Stimulated activated CD4-positive, alpha-beta T cell treated with anti-CD3 and anti-CD28 coated beads, Interleukin-2, amount 100 ng/mL, for 4 hours (primary cell): ENCODE measurements around the gene ANKS6.
"Not testable (repeated sequence)": the region's sequence is repeated elsewhere in the genome, so short reads cannot be mapped to it uniquely, and the experiment has no call there.

Experiments
- DNase-seq: peaks from one replicate; pipeline ENCODE4 v3.0.0-alpha.2; 2020; ENCODE audit warnings: low read depth

ANKS6 gene

DNA sequence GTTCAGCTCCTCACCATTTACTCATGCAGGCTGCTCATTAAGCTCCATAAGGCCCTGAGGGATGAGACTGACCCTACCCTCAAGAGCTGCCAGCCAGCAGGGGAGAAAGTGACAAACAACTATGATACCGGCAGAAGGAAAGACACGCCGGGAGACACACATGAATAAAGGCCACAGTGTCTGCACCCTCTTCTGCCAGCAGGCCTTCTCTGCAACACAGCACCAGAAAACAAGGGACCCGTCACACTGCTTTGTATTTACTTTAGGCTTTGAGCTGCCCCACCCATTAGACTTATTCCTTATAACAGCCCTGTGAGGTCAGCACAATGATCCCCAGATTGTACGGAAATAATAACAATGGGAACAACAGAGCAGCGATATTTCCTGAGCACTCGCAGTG is 94.8 kb downstream of the ANKS6 start:
- DNase-seq = no peak

DNA sequence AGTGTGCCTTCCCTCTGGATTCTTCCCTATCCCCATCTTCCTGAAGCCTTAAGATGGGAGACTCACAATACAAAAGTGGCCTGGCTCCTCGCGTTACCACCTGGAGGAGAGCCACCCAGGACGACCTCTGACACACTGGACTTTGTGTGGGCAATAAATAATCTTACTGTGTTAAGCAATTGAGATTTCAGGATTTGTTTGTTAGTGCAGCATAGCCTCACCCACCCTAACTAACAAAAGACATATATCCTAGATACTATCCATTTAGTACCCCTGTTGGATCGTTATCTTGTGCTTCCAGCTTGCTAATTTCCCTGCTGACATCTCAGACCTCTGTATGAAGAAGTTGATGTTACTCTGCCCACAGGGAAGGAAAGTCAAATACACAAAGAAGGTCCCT is 95.6 kb downstream of the ANKS6 start:
- no peak for DNase-seq

DNA sequence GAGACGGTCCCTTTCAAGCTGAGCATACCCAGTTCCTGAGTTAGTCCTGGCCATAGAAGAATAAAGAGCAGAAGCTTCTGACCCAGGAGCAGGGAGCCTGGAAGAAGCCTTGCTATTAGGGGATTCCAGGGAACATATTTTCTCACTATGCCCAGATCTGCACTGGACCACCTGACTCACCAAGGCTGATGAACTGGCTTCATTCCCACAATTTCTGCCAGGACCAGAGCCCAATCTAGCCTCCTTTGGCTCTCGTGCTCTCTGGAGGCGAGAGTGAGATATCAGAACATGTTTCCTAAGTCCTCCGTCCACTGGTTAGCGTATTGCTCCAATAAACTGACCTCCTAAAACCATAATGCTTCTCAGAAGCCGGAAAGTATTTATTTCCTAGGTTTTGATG is 97.5 kb downstream of the ANKS6 start:
- no peak for DNase-seq

DNA sequence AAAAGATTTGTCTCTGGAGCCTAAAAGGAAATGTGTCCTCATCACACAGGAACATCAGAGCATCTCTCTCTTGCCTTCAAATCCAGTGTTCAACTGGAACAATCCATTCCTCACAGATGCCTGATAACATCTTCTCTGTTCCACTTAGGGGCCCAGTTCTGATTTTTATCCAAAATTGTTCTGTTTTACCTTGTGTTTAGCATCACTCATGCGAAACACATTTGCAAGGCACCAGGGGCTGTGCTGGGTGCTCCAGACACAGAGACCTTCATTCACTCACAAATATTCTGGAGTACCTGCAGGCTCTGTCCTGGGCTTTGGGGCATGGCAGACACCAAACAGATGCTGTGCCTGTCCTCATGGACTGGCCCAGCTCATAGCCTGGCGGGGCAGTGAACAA is 101.4 kb downstream of the ANKS6 start:
- DNase-seq = no peak

DNA sequence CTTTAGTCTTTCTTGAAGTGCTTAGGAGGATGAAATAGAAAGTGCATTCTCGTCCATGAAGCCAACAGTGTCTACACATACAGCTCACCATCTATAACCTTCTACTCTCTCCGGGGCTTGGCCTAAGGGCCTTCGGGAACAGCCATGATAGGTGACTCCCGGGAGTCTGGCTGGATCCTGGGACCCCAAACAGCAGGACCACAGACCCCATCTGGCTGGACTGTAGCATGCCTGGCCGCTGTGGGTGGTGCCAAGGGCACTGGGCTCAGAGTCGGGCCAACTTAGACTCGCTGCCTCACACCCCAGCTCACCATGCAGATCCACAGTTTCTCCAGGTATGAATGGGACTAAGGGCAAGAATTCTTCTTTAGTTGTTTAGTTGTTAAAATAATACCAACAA is 104.0 kb downstream of the ANKS6 start:
- DNase-seq = no peak

DNA sequence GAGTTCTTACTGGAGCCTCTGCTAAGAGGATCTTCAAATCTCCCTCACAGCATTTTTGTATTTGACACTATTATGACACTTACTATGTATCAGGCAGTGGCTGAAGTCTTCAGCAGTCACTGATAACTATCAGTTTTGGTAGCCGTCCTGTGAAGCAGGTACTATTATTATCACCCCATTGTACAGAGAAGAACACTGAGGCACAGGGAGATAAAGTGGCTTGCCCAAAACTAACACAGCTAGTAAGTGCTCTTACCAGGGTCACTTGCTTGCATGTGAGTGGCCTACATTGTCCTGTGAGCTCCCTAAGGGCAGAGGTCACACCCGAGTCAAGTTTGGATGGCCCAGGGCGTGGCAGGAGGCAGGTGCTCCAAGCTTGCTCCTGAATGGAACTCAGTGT is 104.5 kb downstream of the ANKS6 start:
- DNase-seq = no peak

DNA sequence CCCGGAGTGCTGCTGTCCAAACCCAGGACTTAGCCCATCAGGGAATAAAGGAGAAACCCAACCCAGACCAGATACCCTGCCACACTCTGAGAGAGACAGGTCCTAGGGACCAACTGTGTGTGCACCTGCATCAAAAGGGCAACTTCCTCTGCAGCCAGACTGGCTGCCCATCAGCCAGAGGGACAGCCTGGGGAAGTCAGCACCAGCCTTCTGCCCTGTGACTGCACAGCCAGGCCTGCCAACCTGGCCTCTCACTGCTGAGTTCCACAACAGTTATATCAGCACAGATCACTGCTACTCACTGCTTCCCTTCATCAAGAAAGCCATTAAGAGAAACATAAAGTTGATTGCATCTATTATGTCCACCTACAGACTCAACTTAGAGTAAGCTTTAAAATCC is 105.7 kb downstream of the ANKS6 start:
- no peak for DNase-seq

DNA sequence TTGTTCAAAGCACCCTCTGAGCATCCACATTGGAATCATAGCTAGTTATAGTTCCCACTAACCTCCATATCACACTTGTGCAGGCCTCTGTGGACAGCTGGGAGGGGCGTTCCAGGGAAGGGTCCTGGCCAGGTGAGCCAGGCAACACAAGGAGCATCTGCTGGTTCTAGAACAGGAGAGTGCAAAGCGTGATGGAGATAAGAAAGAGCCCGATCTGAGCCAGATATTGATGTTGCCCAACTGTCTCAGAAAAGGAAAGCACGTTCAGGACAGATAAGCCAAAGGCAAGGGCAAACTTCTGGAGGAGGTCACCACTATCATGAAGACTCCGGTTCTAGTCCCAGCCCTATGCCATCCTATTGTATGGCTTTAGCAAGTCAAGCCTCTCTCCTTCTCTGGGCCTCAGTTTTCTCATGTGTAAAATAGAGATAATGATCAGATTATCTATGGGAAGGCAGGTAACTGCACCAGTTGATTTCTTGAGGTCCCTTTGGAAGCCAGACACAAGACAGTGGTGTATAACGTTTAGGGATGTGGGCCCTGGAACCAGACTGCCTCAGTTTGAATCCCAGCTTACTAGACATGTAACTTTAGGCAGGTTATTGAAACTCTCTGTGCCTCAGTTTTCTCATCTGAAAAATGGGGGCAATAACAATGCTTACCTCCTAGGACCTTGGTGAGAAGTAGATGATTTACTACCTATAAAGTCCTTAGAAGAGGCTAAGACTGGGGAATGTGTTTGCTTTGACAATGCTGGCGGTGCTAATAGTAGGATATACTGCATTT is 107.5 kb downstream of the ANKS6 start:
- DNase-seq = no peak

DNA sequence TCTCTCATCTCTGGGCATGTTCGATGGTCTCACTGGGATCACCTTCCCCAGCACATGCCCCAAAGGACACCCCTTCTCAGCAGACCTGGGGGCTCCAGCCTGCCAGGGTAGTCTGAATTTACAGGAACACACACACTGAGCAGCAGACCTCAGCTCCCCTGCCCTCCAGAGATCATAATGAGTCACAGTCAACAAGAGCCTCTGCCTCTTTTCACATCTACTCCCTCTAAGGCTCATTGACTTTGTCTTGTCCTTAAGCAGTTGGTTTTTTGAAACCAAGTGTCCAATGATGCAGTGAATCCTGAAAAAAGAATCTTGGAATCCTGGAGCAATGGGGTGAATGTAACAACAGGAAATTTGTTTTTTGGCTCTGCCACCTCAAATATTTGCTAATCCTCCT is 108.4 kb downstream of the ANKS6 start:
- no peak for DNase-seq

DNA sequence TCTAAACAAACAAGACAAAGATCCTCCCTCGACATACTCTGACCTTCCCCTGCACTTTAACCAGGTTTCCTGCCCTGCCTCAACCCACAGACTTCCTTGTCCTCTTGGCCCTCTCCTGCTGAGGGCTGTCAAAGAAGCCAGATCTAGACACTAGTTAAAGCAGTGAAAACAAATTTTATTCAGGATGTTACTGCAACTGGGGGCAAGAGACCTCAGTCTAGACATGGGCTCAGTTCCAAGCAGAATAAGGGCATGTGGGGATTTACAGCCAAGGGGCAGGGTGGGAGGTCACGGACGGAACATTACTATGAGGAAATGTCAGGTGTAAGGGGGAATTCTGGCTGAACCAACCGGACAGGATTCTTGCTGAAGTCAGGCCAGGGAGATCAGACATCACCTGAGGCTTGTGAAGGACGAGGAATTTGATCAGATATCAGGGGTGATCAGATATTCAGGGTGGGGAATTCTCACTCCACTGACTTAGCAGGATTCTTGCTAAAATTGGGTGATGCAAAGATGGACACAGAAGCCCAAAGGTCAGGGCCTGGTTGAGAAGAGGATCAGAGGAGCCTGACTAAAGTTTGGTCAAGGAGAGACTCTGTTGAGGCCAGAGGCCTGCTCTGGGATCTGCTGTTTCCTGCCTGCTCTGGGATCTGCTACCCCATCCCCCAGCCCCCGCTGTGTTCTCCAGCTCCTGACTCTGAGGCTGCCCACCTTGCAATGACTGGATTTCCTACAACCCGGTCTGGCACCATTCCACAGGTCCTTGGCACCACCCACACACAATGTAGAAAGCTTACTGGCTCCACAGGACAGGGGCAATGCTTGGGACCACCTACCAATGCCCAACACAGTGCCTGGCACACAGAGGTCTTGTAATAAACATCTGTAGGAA is 109.1 kb downstream of the ANKS6 start:
- no peak for DNase-seq

DNA sequence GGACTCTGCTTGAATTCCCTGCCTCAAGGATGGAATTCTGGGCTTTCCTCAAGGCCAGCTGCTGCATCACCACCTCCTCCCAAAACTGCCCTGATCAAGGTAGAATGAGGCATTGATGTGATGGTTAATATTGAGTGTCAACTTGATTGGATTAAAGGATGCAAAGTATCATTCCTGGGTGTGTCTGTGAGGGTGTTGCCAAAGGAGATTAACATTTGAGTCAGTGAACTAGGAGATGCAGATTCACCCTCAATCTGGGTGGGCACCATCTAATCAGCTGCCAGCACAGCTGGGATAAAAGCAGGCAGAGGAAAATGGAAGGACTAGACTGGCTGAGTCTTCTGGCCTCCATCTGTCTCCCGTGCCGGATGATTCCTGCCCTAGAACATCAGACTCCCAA is 111.5 kb downstream of the ANKS6 start:
- DNase-seq = not testable (repeated sequence)
